C4-2B (cell line): ENCODE data around the gene PATE2.

Experiments
- H3K27ac ChIP-seq: fragments of 450-650 bp; 2 replicates; pipeline ENCODE4 v1.5.1; 2017
- CTCF ChIP-seq: fragments of 450-650 bp; conservative IDR thresholded peaks from 2 replicates; pipeline ENCODE4 v1.5.1; 2017; ENCODE audit warnings: mild to moderate bottlenecking
- ZFX ChIP-seq: fragments of 450-650 bp; IDR thresholded peaks from 2 replicates; pipeline ENCODE4 v1.6.1; 2017

Gene PATE2

GRCh38 chr11:125784678-125785077 lies 6.0 kb upstream of the PATE2 start:
- TF ChIP-seq CTCF (no peak), ZFX (no peak)
- H3K27ac ChIP-seq, result no peak overlapping the region

GRCh38 chr11:125777309-125777708 lies 1.3 kb downstream of the PATE2 start:
- no peak for TF ChIP-seq ZFX
- no peak for TF ChIP-seq CTCF
- no peak overlapping the region for H3K27ac ChIP-seq

GRCh38 chr11:125773516-125773915 lies 5.1 kb downstream of the PATE2 start:
- TF ChIP-seq ZFX (no peak), CTCF (no peak)

GRCh38 chr11:125772834-125773505 lies 5.7 kb downstream of the PATE2 start:
- no peak for TF ChIP-seq ZFX
- no peak overlapping the region for H3K27ac ChIP-seq

More at GRCh38 chr11:125773516-125773915, 5.1 kb downstream of the PATE2 start:
- no peak overlapping the region for H3K27ac ChIP-seq

- no peak overlapping the region for H3K27ac ChIP-seq
- no peak for TF ChIP-seq ZFX
- no peak for TF ChIP-seq CTCF
These were observed 8.0 kb downstream of the PATE2 start for GRCh38 chr11:125770583-125770982.

GRCh38 chr11:125768336-125769046 lies 10.1 kb downstream of the PATE2 start:
- no peak overlapping the region for H3K27ac ChIP-seq
- TF ChIP-seq ZFX, result no peak
- no peak for TF ChIP-seq CTCF

GRCh38 chr11:125766251-125766650 lies 12.4 kb downstream of the PATE2 start:
- H3K27ac ChIP-seq, result no peak overlapping the region
- TF ChIP-seq CTCF, result no peak
- TF ChIP-seq ZFX, result no peak

- no peak overlapping the region; the same call in 1 of the 2 replicates for H3K27ac ChIP-seq
- TF ChIP-seq CTCF, result no peak
- no peak for TF ChIP-seq ZFX
These were observed 15.1 kb downstream of the PATE2 start for GRCh38 chr11:125763483-125763882.
